HG02571 (cell line): ENCODE measurements around the gene CELSR1.

Source experiments
- ATAC-seq: cut with Tn5 transposase; IDR thresholded peaks from one replicate; pipeline ENCODE4 v1.9.1; 2021; ENCODE audit warnings: mild to moderate bottlenecking, moderate library complexity; ENCODE audit not compliant: unreplicated experiment

CELSR1 gene

GRCh38 chr22:46574993-46575910, 37.8 kb upstream of the CELSR1 start:
- no peak for ATAC-seq

- ATAC-seq, result no peak
These were observed 37.1 kb upstream of the CELSR1 start for GRCh38 chr22:46574438-46574992.

- ATAC-seq, result no peak
These were observed 36.5 kb upstream of the CELSR1 start for GRCh38 chr22:46573781-46574437.

- ATAC-seq, result no peak
These were observed 35.7 kb upstream of the CELSR1 start for GRCh38 chr22:46572911-46573780.

- ATAC-seq, result no peak
These were observed 34.3 kb upstream of the CELSR1 start for GRCh38 chr22:46571642-46572250.

- ATAC-seq, result no peak
These were observed 32.7 kb upstream of the CELSR1 start for GRCh38 chr22:46569848-46570695.

- ATAC-seq, result no peak
These were observed 31.8 kb upstream of the CELSR1 start for GRCh38 chr22:46569055-46569847.

GRCh38 chr22:46568102-46568809, 30.8 kb upstream of the CELSR1 start:
- ATAC-seq, result no peak

- no peak for ATAC-seq
These were observed 30.1 kb upstream of the CELSR1 start for GRCh38 chr22:46567471-46567870.

GRCh38 chr22:46564084-46564714, 26.8 kb upstream of the CELSR1 start:
- no peak for ATAC-seq

- no peak for ATAC-seq
These were observed 26.1 kb upstream of the CELSR1 start for GRCh38 chr22:46563381-46564083.

- no peak for ATAC-seq
These were observed 24.1 kb upstream of the CELSR1 start for GRCh38 chr22:46561435-46561905.

- ATAC-seq, result no peak
These were observed 23.4 kb upstream of the CELSR1 start for GRCh38 chr22:46560696-46561295.

- no peak for ATAC-seq
These were observed 20.5 kb upstream of the CELSR1 start for GRCh38 chr22:46557736-46558480.

- ATAC-seq, result no peak
These were observed 19.4 kb upstream of the CELSR1 start for GRCh38 chr22:46556775-46557174.

GRCh38 chr22:46553189-46553588, 15.8 kb upstream of the CELSR1 start:
- ATAC-seq, result no peak
